Measurements from ENCODE around the gene LARGE2. TPM values are rescaled to one million over a fixed set of nuclear protein-coding genes. Genes with fewer than 3 reads are reported as not detected.

LARGE2 gene
- total RNA-seq, 1 experiment from 2014 or later, result 108 TPM

DNA sequence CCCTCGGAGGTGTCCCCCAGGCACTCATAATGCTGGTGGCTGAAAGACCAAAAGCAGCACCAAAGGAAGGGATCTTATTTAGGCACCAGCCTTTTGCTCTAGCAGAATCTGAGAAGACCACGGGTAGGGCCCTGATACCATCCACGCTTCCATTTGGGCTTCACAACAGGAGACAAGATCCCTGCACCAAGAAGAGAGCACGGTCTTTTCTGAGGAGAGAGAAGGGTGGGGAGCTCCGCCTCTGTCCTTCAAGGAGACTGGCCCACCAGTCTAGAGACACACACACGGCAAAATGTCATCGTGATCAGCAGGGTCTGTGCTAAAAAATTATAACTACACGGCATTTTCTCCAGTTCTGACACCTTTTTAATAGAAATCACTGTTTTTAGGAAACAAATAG, 9.8 kb downstream of the LARGE2 start:
- Histone ChIP-seq H3K9ac (ENCODE audit: extremely low read depth, insufficient read length, low read length) (no peak overlapping the region), H2AFZ (ENCODE audit: low read length) (no peak overlapping the region), H2BK15ac (ENCODE audit: low read depth, low read length) (no peak overlapping the region), H4K5ac (ENCODE audit: insufficient read length, low read depth, low read length) (no peak overlapping the region), H3K4ac (ENCODE audit: low read depth, low read length) (no peak overlapping the region), H3K79me2 (ENCODE audit: insufficient read depth, low read length) (no peaks in the 10 kb centered on the region), H3K27me3 (ENCODE audit: insufficient read depth, low read length) (no peaks in the 10 kb centered on the region), H2BK5ac (ENCODE audit: insufficient read length, low read length) (no peak overlapping the region), H4K20me1 (ENCODE audit: control insufficient read depth, insufficient read depth, insufficient read length) (no peaks in the 10 kb centered on the region), H2BK12ac (ENCODE audit: insufficient read length, low read depth, low read length) (no peak overlapping the region), H3K79me1 (ENCODE audit: insufficient read depth, low read depth, low read length, poor library complexity, severe bottlenecking) (no peaks in the 10 kb centered on the region), H3K14ac (ENCODE audit: insufficient read depth, low read length) (no peak overlapping the region), H3K18ac (ENCODE audit: insufficient read length, low read depth, low read length) (no peak overlapping the region), H2BK20ac (ENCODE audit: low read depth, low read length, poor library complexity, severe bottlenecking) (no peak overlapping the region), H3K27ac (ENCODE audit: insufficient read length, low read depth, low read length) (no peak overlapping the region), H3K23me2 (ENCODE audit: insufficient read length, low read depth, low read length, poor library complexity, severe bottlenecking) (no peaks in the 10 kb centered on the region), H3T11ph (ENCODE audit: low read length) (no peak overlapping the region), H2BK120ac (ENCODE audit: low read depth, low read length, poor library complexity, severe bottlenecking) (no peak overlapping the region), H4K8ac (replicated peaks; ENCODE audit: insufficient read length, low read depth, low read length) (no peak overlapping the region), H4K91ac (ENCODE audit: insufficient read length, low read depth, low read length) (no peak overlapping the region), H3K23ac (ENCODE audit: insufficient read length, low read depth, low read length) (no peak overlapping the region), H3K56ac (ENCODE audit: insufficient read length, low read depth, low read length) (no peak overlapping the region), H3K4me2 (ENCODE audit: insufficient read depth, insufficient read length, low read length) (no peak overlapping the region), H3K4me1 (ENCODE audit: insufficient read depth, low read length) (no peaks in the 10 kb centered on the region), H3K9me3 (ENCODE audit: control insufficient read depth, low read depth, low read length) (no peaks in the 10 kb centered on the region), H2AK5ac (ENCODE audit: insufficient read length, low read length) (no peak overlapping the region)
- TF ChIP-seq, protein P1, sequence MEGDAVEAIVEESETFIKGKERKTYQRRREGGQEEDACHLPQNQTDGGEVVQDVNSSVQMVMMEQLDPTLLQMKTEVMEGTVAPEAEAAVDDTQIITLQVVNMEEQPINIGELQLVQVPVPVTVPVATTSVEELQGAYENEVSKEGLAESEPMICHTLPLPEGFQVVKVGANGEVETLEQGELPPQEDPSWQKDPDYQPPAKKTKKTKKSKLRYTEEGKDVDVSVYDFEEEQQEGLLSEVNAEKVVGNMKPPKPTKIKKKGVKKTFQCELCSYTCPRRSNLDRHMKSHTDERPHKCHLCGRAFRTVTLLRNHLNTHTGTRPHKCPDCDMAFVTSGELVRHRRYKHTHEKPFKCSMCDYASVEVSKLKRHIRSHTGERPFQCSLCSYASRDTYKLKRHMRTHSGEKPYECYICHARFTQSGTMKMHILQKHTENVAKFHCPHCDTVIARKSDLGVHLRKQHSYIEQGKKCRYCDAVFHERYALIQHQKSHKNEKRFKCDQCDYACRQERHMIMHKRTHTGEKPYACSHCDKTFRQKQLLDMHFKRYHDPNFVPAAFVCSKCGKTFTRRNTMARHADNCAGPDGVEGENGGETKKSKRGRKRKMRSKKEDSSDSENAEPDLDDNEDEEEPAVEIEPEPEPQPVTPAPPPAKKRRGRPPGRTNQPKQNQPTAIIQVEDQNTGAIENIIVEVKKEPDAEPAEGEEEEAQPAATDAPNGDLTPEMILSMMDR (conservative IDR thresholded peaks at IDR 0.05), result no peak
- H3K4me3 Mint-ChIP-seq, result no peak overlapping the region; a peak in 1 of 5 replicates
- WGBS (ENCODE audit: extremely low coverage, insufficient read length, low lambda C conversion rate), result no CpG with 5 or more reads among the region's 8 CpGs
- no peaks in the 10 kb centered on the region for H3K9me3 Mint-ChIP-seq
- H3K4me1 Mint-ChIP-seq, result peaks cover 5 to 15% of the 10 kb centered on the region in 2 experiments; a peak in 3 of 4 replicates
- H3K36me3 Mint-ChIP-seq (ENCODE audit: insufficient read depth in 1 of 3, low read depth in 3 of 3), result peaks cover 1 to 61% (median 60%) of the 10 kb centered on the region in 3 experiments
- DNase-seq, result no peak
- no peaks in the 10 kb centered on the region for H3K27me3 Mint-ChIP-seq (ENCODE audit: low read depth)
- H3K27ac Mint-ChIP-seq, result peak overlapping the region in 1 of 3 experiments; percentile 56; a peak in 2 of 7 replicates
